ENCODE measurements around the gene PALMD. TPM values are rescaled to one million over a fixed set of nuclear protein-coding genes. Genes with fewer than 3 reads are reported as not detected.

Gene PALMD
- total RNA-seq, 1 donor from 2014 or later = not detected

GRCh38 chr1:99607590-99607989 is 38.3 kb upstream of the PALMD start:
- Mint-ChIP-seq H3K36me3 (ENCODE audit: low read depth) (no peaks in the 10 kb centered on the region), H3K27me3 (peaks cover 1% of the 10 kb centered on the region), H3K4me3 (no peak overlapping the region), H3K4me1 (no peaks in the 10 kb centered on the region), H3K9me3 (peaks cover 10% of the 10 kb centered on the region), H3K27ac (no peak overlapping the region)
- DNase-seq (no peak), ATAC-seq (ENCODE audit: low read depth) (no peak)
- POLR2A ChIA-PET = no interaction called here
- no peak for TF ChIP-seq CTCF (IDR thresholded peaks at IDR 0.05)
- CTCF ChIA-PET = no interaction called here
- intact Hi-C loops (cut with micrococcal nuclease) = no loop called here

GRCh38 chr1:99608058-99608457 is 37.9 kb upstream of the PALMD start:
- H3K9me3 Mint-ChIP-seq = peaks cover 10% of the 10 kb centered on the region
- H3K4me1 Mint-ChIP-seq = no peaks in the 10 kb centered on the region
- intact Hi-C loops (cut with micrococcal nuclease) = no loop called here
- peaks cover 2% of the 10 kb centered on the region for H3K27me3 Mint-ChIP-seq
- H3K27ac Mint-ChIP-seq = no peak overlapping the region
- no peak for TF ChIP-seq CTCF (IDR thresholded peaks at IDR 0.05)
- no peak for DNase-seq
- no peaks in the 10 kb centered on the region for H3K36me3 Mint-ChIP-seq (ENCODE audit: low read depth)
- ChIA-PET CTCF (no interaction called here), POLR2A (no interaction called here)
- ATAC-seq (ENCODE audit: low read depth) = no peak
- H3K4me3 Mint-ChIP-seq = no peak overlapping the region

- Mint-ChIP-seq H3K9me3 (no peaks in the 10 kb centered on the region), H3K36me3 (ENCODE audit: low read depth) (no peaks in the 10 kb centered on the region), H3K27ac (no peak overlapping the region), H3K4me3 (no peak overlapping the region), H3K27me3 (peaks cover 8% of the 10 kb centered on the region), H3K4me1 (no peaks in the 10 kb centered on the region)
- ChIA-PET POLR2A (no interaction called here), CTCF (no interaction called here)
- ATAC-seq (ENCODE audit: low read depth) (no peak), DNase-seq (no peak)
- intact Hi-C loops (cut with micrococcal nuclease) = no loop called here
- no peak for TF ChIP-seq CTCF (IDR thresholded peaks at IDR 0.05)
These were observed 32.2 kb upstream of the PALMD start for GRCh38 chr1:99613716-99614115.

GRCh38 chr1:99614728-99615127 is 31.2 kb upstream of the PALMD start:
- peaks cover 8% of the 10 kb centered on the region for H3K27me3 Mint-ChIP-seq
- intact Hi-C loops (cut with micrococcal nuclease) = no loop called here
- ChIA-PET POLR2A (no interaction called here), CTCF (interaction anchor here (0.7 kb wide), 1 partner anchor 1099 kb away, joined by 3 read pairs; no protein-coding TSS in a partner anchor)
- no peak overlapping the region for H3K4me3 Mint-ChIP-seq
- no peak overlapping the region for H3K27ac Mint-ChIP-seq
- ATAC-seq (ENCODE audit: low read depth) = no peak
- H3K4me1 Mint-ChIP-seq = no peaks in the 10 kb centered on the region
- no peak for TF ChIP-seq CTCF (IDR thresholded peaks at IDR 0.05)
- H3K9me3 Mint-ChIP-seq = no peaks in the 10 kb centered on the region
- no peaks in the 10 kb centered on the region for H3K36me3 Mint-ChIP-seq (ENCODE audit: low read depth)
- DNase-seq = no peak

GRCh38 chr1:99619583-99619982 is 26.3 kb upstream of the PALMD start:
- no peaks in the 10 kb centered on the region for H3K36me3 Mint-ChIP-seq (ENCODE audit: low read depth)
- POLR2A ChIA-PET = no interaction called here
- intact Hi-C loops (cut with micrococcal nuclease) = no loop called here
- H3K27me3 Mint-ChIP-seq = peaks cover 4% of the 10 kb centered on the region
- no peaks in the 10 kb centered on the region for H3K9me3 Mint-ChIP-seq
- no peak for DNase-seq
- CTCF ChIA-PET = no interaction called here
- no peaks in the 10 kb centered on the region for H3K4me1 Mint-ChIP-seq
- TF ChIP-seq CTCF (IDR thresholded peaks at IDR 0.05) = no peak
- H3K4me3 Mint-ChIP-seq = no peak overlapping the region
- no peak for ATAC-seq (ENCODE audit: low read depth)
- H3K27ac Mint-ChIP-seq = no peak overlapping the region

All from activated B cell treated with CpG ODN at 0.5 μM for 24 hours (primary cell).